Measurements from ENCODE around the gene MICU1.
A peak's percentile ranks its signal among the peaks of the same experiment; 100 is the strongest.
"Not testable (repeated sequence)": the region's sequence is repeated elsewhere in the genome, so short reads cannot be mapped to it uniquely, and the experiment has no call there.

The MICU1 gene

DNA sequence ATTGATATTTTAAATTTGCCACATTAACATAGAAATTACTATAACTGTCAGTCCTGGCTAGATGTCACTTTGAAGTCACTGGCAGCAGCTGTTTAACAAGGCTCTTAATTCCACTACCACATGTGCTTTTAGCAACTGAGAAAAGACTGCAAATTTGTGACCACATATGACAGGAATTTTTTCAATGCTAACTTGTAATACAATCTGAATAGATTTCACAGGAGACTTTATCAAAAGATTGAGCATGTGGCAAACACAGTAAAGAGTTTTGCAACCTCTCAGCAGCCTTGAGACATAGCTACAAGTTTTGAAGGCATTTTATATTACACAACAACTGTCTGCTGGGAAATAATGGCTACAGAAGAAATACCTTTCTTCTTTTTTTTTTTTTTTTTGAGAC lies 73.0 kb downstream of the MICU1 start:
- no peak for DNase-seq

- DNase-seq, result no peak
These were observed 75.6 kb downstream of the MICU1 start for GRCh38 chr10:72550239-72550638.

DNA sequence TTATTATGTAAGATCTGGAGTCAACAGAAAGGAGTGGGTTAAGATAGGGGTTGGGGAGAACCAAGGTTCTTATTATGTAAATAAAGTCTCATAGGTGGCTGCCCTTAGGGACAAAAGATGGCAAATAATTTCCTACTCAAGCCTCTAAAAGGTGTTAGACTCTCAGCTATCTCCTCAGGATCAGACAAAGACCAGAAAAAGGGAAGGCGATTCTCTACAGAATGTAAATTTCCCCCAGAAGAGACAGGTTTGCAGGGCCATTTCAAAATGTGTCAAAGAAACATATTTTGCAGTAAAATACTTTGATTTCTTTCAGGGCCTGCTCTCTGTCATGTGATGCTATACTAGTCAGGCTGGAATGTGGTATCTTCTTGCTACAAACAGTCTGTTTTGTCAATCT lies 80.3 kb downstream of the MICU1 start:
- no peak for DNase-seq

DNA sequence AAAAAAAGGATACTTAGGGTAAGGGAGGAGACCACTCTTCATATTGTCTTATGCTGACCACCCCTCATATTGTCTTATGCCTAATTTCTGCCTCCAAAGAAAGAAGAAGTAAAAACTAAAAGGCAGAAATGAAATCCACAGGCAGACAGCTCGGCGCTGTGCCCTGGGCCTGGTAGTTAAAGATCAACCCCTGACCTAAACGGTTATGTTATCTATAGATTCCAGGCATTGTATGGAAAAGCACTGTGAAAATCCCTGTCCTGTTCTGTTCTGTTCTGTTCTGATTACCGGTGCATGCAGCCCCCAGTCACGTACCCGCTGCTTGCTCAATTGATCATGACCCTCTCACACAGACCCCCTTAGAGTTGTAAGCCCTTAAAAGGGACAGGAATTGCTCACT lies 82.0 kb downstream of the MICU1 start:
- DNase-seq, result not testable (repeated sequence)

GRCh38 chr10:72542396-72542815 lies 83.5 kb downstream of the MICU1 start:
- no peak for DNase-seq

GRCh38 chr10:72541337-72541736 lies 84.5 kb downstream of the MICU1 start:
- no peak for DNase-seq

GRCh38 chr10:72540193-72540807 lies 85.6 kb downstream of the MICU1 start:
- no peak for DNase-seq

GRCh38 chr10:72539137-72539536 lies 86.7 kb downstream of the MICU1 start:
- DNase-seq, result no peak

DNA sequence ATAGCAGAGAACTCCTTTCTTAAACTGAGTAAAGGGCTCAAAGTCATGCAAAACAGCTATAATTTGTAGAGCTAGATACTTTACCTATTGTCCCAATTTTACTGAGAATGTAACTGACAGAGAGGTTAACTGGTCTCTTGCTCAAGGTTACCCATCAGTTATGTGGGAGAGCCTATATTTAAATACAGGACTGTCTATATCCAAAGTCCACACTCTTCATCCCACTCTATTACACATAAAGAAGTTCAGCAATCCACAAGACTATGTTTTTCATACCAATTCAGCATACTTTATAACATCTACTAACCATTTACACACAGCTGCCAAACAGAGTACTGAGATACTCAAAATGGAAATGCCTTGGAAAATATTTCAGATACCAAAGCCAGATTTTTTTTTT lies 100.2 kb downstream of the MICU1 start:
- no peak for DNase-seq

GRCh38 chr10:72525277-72525676 lies 100.6 kb downstream of the MICU1 start:
- DNase-seq, result no peak

DNA sequence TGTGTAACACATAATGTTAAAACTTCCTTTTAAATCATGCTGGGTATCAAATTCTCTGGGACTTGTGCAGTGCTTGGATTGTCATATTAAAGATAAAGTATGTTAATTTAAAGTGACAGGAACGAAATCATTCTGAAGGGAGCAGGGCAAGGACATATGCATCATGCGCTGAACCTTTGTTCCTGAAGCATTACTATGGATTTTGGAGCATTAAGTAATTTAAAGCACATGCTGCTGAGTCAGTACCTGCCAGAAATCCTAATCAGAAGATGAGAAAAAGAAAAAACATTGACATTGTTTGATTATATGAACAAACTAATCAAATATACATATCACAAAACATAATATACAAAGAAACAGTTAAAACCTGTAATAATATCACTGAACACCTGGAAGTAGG lies 101.4 kb downstream of the MICU1 start:
- no peak for DNase-seq

DNA sequence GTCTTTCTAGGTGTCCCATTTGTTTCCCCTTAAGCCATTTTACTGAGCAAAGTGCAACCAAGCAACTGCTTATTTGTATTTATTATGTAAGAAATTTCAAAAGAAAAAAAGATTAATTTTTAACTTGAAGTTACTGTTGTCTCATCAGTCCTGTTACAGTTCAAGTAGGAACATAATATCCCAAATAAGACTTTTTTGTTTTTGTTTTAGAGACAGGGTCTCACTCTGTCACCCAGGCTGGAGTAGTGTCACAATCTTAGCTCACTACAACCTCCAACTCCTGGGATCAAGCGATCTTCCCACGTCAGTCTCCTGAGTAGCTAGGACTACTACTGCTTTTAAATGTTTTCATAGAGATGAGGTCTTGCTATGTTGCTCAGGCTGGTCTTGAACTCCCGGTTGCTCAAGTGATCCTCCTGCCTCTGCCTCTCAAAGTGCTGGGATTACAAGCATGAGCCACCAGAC lies 101.9 kb downstream of the MICU1 start:
- DNase-seq, result no peak

DNA sequence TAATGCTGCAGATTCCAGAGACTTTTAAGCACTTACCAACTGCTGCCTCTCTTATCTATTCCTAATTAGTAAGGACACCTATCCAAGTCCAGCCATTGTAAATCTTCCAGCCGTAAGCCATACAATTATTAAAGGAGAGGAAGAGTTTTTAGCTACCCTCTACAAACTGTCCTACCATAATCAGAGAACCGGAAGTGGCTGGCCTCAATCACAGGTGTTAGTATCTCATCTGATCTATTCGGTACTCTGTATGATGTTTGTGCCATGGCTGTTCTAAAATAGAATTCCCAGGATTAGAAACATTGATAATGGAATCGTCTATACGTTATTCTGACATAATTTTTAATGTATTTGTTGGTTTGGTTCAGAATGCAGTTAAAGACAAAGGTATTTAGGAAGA lies 102.8 kb downstream of the MICU1 start:
- no peak for DNase-seq

DNA sequence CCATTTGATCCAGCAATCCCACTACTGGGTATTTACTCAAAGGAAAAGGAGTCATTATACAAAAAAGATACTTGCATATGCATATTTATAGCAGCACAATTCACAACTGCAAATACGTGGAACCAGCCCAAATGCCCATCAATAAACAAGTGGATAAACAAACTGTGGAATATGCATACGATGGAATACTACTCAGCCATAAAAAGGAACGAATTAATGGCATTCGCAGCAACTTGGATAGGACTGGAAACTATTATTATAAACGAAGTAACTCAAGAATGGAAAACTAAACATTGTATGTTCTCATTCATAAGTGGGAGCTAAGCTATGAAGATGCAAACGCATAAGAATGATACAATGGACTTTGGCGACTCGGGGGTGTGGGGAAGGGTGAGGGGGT lies 108.6 kb downstream of the MICU1 start:
- no peak for DNase-seq

- DNase-seq, result no peak
These were observed 110.4 kb downstream of the MICU1 start for GRCh38 chr10:72515455-72515854.

GRCh38 chr10:72513910-72514309 lies 112.0 kb downstream of the MICU1 start:
- no peak for DNase-seq

GRCh38 chr10:72511459-72511858 lies 114.4 kb downstream of the MICU1 start:
- peak in 1 of 2 donors; percentile 5 for DNase-seq

- no peak for DNase-seq
These were observed 115.9 kb downstream of the MICU1 start for GRCh38 chr10:72509941-72510340.

DNA sequence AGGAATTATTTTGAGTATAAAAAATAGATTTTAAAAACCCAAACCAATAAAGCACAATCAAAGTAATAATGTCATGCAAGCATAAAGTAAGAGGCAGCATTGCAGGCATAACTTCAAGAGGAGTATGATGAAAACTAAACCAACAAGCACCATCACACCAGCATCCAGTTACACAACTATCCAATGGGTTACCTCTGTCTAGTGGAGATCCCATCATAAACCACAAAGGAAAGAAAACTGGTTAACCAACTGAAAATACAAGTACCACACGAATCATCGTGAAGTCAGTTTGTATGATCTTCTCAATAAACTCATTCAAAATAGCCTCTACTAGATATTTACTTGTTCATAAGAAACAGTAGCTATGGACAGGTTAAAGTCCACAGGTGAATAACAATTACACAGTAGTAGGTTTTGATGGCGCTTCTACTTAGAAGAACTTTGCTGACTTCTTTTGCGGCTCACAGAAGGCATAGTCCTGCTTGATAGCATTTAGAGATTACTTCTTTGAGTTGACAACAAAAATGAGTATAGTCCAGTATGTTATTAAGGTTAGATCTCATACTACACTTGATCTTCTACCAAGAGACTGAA lies 116.6 kb downstream of the MICU1 start:
- no peak for DNase-seq

- DNase-seq, result no peak
These were observed 117.8 kb downstream of the MICU1 start for GRCh38 chr10:72508033-72508432.

DNA sequence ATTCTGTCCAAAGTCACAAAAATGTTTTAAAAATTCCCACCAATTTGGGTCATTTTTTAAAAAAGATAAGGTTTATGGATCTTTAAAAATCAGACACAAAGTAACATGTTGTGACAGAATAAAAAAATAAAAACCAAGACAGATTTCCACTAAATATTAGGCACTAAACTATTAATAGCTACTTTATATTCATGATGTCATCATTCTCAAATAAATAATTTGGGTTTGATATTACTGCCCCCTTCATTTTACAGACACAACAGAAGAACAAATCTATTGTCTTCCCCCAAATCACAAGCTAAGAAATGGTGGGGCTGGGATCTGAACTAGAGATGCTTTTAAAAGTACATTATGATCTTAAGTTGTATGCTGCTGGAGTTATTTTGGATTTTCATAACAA lies 119.4 kb downstream of the MICU1 start:
- no peak for DNase-seq

- DNase-seq, result no peak
These were observed 120.4 kb downstream of the MICU1 start for GRCh38 chr10:72505435-72505834.

DNA sequence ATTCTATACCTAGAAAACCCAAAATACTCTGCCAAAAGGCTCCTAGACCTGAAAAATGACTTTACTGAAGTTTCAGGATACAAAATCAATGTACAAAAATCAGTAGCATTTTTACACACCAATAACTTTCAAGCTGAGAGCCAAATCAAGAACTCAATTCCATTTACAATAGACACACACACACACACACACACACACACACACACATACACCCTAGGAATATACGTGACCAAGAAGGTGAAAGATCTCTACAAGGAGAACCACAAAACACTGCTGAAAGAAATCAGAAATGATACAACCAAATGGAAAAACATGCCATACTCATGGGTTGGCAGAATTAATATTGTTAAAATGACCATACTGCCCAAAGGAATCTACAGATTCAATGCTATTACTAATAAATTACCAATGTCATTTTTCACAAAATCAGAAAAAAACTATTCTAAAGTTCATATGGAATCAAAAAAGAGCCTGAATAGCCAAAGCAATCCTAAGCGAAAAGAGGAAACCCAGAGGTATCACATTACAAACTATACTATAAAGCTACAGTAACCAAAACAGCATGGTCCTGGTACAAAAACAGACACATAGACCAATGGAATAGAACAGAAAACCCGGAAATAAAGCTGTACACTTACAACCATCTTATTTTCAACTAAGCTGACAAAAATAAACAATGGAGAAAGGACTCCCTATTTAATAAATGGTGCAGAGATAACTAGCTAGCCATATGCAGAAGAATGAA lies 122.0 kb downstream of the MICU1 start:
- no peak for DNase-seq

DNA sequence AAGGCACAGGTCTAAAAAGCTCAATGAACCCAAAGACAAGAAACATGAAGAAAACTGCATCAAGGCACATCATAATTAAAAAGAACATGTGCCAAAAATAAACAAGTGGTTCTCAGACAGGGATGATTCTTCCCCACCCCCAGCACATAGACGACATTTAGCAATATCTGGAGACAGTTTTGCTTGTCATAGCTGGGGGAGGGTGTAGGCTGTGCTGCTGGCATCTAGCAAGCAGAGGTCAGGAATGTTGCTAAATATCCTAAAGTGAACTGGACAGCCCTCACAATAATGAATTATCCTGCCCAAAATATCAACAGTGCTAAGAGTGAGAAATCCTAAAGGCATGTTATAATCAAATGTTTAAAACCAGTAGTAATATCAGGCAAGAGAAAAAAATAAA lies 122.6 kb downstream of the MICU1 start:
- peak in 1 of 2 donors; percentile 25 for DNase-seq

Data from CD4-positive, alpha-beta T cell treated with Interleukin-4 for 1 hour (primary cell).